HCT116 (cell line): ENCODE results near the gene ADGRL3. TPM values are rescaled to one million over a fixed set of nuclear protein-coding genes. Genes with fewer than 3 reads are reported as not detected.
"Not testable (repeated sequence)": the region's sequence is repeated elsewhere in the genome, so short reads cannot be mapped to it uniquely, and the experiment has no call there.

ENCODE experiments used
- ATAC-seq: fragments of 200-7000 bp; cut with Tn5 transposase; 2 replicates; pipeline ENCODE4 v1.9.1; 2020; ENCODE audit warnings: mild to moderate bottlenecking, moderate library complexity
- BruUV-seq: library from RNA; stranded (reverse); fragments of 400-500 nt; replicated peaks from 2 replicates; lab custom pipeline; 2021; lab: Mats Ljungman, UMichigan
- CTCF ChIA-PET: fragments of 300-600 bp; sonication (Branson Sonifier 250); formaldehyde crosslinking; loops from one replicate; lab custom pipeline; 2021; ENCODE audit warnings: antibody characterized with exemption; lab: Charles Lee
- POLR2A ChIA-PET: fragments of 300-600, 350-600 bp; sonication (Branson Sonifier 250); formaldehyde crosslinking; loops from one replicate; lab custom pipeline; 2021; ENCODE audit warnings: antibody characterized with exemption; lab: Charles Lee
- RAD21 ChIA-PET, 2 experiments: fragments of 300-600 bp; sonication (Branson Sonifier 250); formaldehyde crosslinking; loops; one replicate each; lab custom pipeline; 2023; ENCODE audit warnings: low total read pairs in 2 of 2; ENCODE audit not compliant: uncharacterized antibody in 2 of 2, unreplicated experiment in 2 of 2, low non-redundant PET in 1 of 2; lab: Charles Lee
- DNase-seq: peaks from one replicate; pipeline ENCODE4 v3.0.0-alpha.2; 2010; ENCODE audit warnings: low read depth, low spot score
- H2AFZ ChIP-seq: fragments of 200-600 bp; shearing (Covaris generic), sonication (generic); 2 replicates; pipeline ENCODE4 v1.6.1; 2017; ENCODE audit warnings: low read depth, mixed run types, mixed read lengths, antibody characterized with exemption, low read length; ENCODE audit not compliant: poor library complexity, severe bottlenecking
- H3K27ac ChIP-seq: 2 replicates; pipeline ENCODE4 v1.5.1; 2012; ENCODE audit warnings: low read depth, low read length
- H3K27me3 ChIP-seq: fragments of 200-600 bp; sonication (generic); 2 replicates; pipeline ENCODE4 v1.6.1; 2016; ENCODE audit warnings: mixed run types, low read length, mixed read lengths; ENCODE audit not compliant: insufficient read depth
- H3K36me3 ChIP-seq, 2 experiments: fragments of 200-500 bp in 1 of 2; fragments of 200-600 bp in 1 of 2; sonication (Bioruptor generic) in 1 of 2; sonication (generic) in 1 of 2; 2 replicates each; pipeline versions ENCODE4 v1.5.1 to v1.6.1; 2014 to 2016; ENCODE audit warnings: low read length in 2 of 2, inconsistent platforms in 1 of 2, mixed read lengths in 1 of 2, mixed run types in 1 of 2; ENCODE audit not compliant: insufficient read depth in 2 of 2, control insufficient read depth in 1 of 2
- H3K4me1 ChIP-seq, 2 experiments: fragments of 200-600 bp in 1 of 2; sonication (generic) in 1 of 2; 2 replicates each; pipeline versions ENCODE4 v1.5.1 to v1.6.1; 2012 to 2017; ENCODE audit warnings: low read length in 2 of 2, inconsistent platforms in 1 of 2, mild to moderate bottlenecking in 1 of 2, mixed read lengths in 1 of 2, mixed run types in 1 of 2, moderate library complexity in 1 of 2; ENCODE audit not compliant: insufficient read depth in 2 of 2, control insufficient read depth in 1 of 2
- H3K4me2 ChIP-seq: fragments of 200-600 bp; sonication (generic); 2 replicates; pipeline ENCODE4 v1.6.1; 2017; ENCODE audit warnings: mixed run types, low read length, mixed read lengths
- H3K4me3 ChIP-seq, 2 experiments: fragments of 200-600 bp in 1 of 2; sonication (generic) in 1 of 2; replicated peaks in 1 of 2; 2 replicates each; pipeline ENCODE4 v1.5.1; 2011 to 2016; ENCODE audit warnings: low read length in 2 of 2, control low read depth in 1 of 2, low read depth in 1 of 2, mild to moderate bottlenecking in 1 of 2, mixed read lengths in 1 of 2, mixed run types in 1 of 2
- H3K79me2 ChIP-seq: fragments of 200-600 bp; sonication (generic); 2 replicates; pipeline ENCODE4 v1.6.1; 2017; ENCODE audit warnings: mild to moderate bottlenecking, mixed run types, low read length, moderate library complexity, mixed read lengths; ENCODE audit not compliant: insufficient read depth
- H3K9ac ChIP-seq: fragments of 200-600 bp; sonication (generic); 2 replicates; pipeline ENCODE4 v1.6.1; 2016; ENCODE audit warnings: low read length, mixed read lengths
- H3K9me2 ChIP-seq: fragments of 200-600 bp; sonication (generic), shearing (Covaris generic); 2 replicates; pipeline ENCODE4 v1.6.1; 2017; ENCODE audit warnings: mixed run types, mild to moderate bottlenecking, moderate library complexity; ENCODE audit not compliant: insufficient read depth
- H3K9me3 ChIP-seq, 2 experiments: fragments of 200-500 bp in 1 of 2; fragments of 200-600 bp in 1 of 2; sonication (Bioruptor generic) in 1 of 2; sonication (generic) in 1 of 2; 2 replicates each; pipeline ENCODE4 v1.6.1; 2014 to 2017; ENCODE audit warnings: low read length in 2 of 2, mixed read lengths in 2 of 2, inconsistent platforms in 1 of 2, low read depth in 1 of 2, mild to moderate bottlenecking in 1 of 2, mixed run types in 1 of 2, moderate library complexity in 1 of 2; ENCODE audit not compliant: control insufficient read depth in 1 of 2, insufficient read depth in 1 of 2
- H4K20me1 ChIP-seq: fragments of 200-600 bp; sonication (generic), shearing (Covaris generic); 2 replicates; pipeline ENCODE4 v1.6.1; 2017; ENCODE audit warnings: mixed run types, mild to moderate bottlenecking, moderate library complexity; ENCODE audit not compliant: insufficient read depth
- CEBPB ChIP-seq: IDR thresholded peaks from 2 replicates; pipeline ENCODE4 v1.6.1; 2012; ENCODE audit warnings: low read depth
- ELF1 ChIP-seq: IDR thresholded peaks from 2 replicates; pipeline ENCODE4 v1.6.1; 2012; ENCODE audit warnings: low read depth, borderline replicate concordance
- EZH2phosphoT487 ChIP-seq: fragments of 200-600 bp; IDR thresholded peaks from 2 replicates; pipeline ENCODE4 v1.6.1; 2018; ENCODE audit warnings: antibody characterized with exemption, borderline replicate concordance
- FOSL1 ChIP-seq: IDR thresholded peaks from 2 replicates; pipeline ENCODE4 v1.6.1; 2012; ENCODE audit warnings: low read depth
- POLR2A ChIP-seq: IDR thresholded peaks from 2 replicates; pipeline ENCODE4 v1.7.0; 2011; ENCODE audit warnings: borderline replicate concordance; ENCODE audit not compliant: insufficient read depth, insufficient read length; ENCODE audit errors: extremely low read depth
- RAD21 ChIP-seq: IDR thresholded peaks from 2 replicates; pipeline ENCODE4 v1.6.1; 2012; ENCODE audit warnings: low read depth, mild to moderate bottlenecking
- SIN3A ChIP-seq: IDR thresholded peaks from 2 replicates; pipeline ENCODE4 v1.6.1; 2012; ENCODE audit warnings: low read depth
- SP1 ChIP-seq: IDR thresholded peaks from 2 replicates; pipeline ENCODE4 v1.6.1; 2012; ENCODE audit warnings: low read depth
- YY1 ChIP-seq: IDR thresholded peaks from 2 replicates; pipeline ENCODE4 v1.6.1; 2011; ENCODE audit warnings: low read length, low read depth, moderate library complexity, mild to moderate bottlenecking; ENCODE audit not compliant: insufficient replicate concordance; ENCODE audit errors: extremely low read depth
- ZNF274 ChIP-seq: fragments of 200-500 bp; sonication (Bioruptor generic); IDR thresholded peaks from 2 replicates; pipeline ENCODE4 v1.6.1; 2014; ENCODE audit warnings: mild to moderate bottlenecking, low read depth, low read length, inconsistent platforms
- intact Hi-C: fragments of 100-400 bp; cut with micrococcal nuclease; formaldehyde crosslinking; loops from 2 replicates; pipeline ENCODE4 v1.10.0; 2022
- total RNA-seq: library from RNA; stranded (reverse); gene quantifications from one replicate; pipeline ENCODE4 v1.2.1, GENCODE V29; 2021; ENCODE audit not compliant: unreplicated experiment
- TF ChIP-seq, protein P1 (sequence below): IDR thresholded peaks from 2 replicates; pipeline ENCODE4 v1.6.1; 2012; ENCODE audit warnings: low read depth
- TF ChIP-seq, protein P2 (sequence below): IDR thresholded peaks from 2 replicates; pipeline ENCODE4 v1.6.1; 2012

ADGRL3 gene
- total RNA-seq, 1 experiment from 2014 or later = not detected

GRCh38 chr4:61507091-61507490 lies 307.0 kb downstream of the ADGRL3 start:
- Histone ChIP-seq H3K4me1 (no peaks in the 10 kb centered on the region), H2AFZ (no peak overlapping the region), H3K36me3 (no peaks in the 10 kb centered on the region), H3K79me2 (no peaks in the 10 kb centered on the region), H3K27ac (no peak overlapping the region), H3K4me3 (no peak overlapping the region), H3K27me3 (no peaks in the 10 kb centered on the region), H4K20me1 (no peaks in the 10 kb centered on the region), H3K9ac (no peak overlapping the region), H3K9me2 (no peaks in the 10 kb centered on the region), H3K9me3 (peaks cover 5 to 7% of the 10 kb centered on the region in 2 experiments; a peak in 2 of 4 replicates), H3K4me2 (no peak overlapping the region)
- intact Hi-C loops = no loop called here
- ChIA-PET CTCF (no interaction called here), RAD21 (no interaction called here), POLR2A (no interaction called here)
- TF ChIP-seq SIN3A (no peak), SP1 (no peak), RAD21 (no peak), FOSL1 (no peak), ELF1 (no peak), POLR2A (no peak), EZH2phosphoT487 (no peak), CEBPB (no peak), YY1 (no peak), ZNF274 (no peak)
- TF ChIP-seq, protein P1, sequence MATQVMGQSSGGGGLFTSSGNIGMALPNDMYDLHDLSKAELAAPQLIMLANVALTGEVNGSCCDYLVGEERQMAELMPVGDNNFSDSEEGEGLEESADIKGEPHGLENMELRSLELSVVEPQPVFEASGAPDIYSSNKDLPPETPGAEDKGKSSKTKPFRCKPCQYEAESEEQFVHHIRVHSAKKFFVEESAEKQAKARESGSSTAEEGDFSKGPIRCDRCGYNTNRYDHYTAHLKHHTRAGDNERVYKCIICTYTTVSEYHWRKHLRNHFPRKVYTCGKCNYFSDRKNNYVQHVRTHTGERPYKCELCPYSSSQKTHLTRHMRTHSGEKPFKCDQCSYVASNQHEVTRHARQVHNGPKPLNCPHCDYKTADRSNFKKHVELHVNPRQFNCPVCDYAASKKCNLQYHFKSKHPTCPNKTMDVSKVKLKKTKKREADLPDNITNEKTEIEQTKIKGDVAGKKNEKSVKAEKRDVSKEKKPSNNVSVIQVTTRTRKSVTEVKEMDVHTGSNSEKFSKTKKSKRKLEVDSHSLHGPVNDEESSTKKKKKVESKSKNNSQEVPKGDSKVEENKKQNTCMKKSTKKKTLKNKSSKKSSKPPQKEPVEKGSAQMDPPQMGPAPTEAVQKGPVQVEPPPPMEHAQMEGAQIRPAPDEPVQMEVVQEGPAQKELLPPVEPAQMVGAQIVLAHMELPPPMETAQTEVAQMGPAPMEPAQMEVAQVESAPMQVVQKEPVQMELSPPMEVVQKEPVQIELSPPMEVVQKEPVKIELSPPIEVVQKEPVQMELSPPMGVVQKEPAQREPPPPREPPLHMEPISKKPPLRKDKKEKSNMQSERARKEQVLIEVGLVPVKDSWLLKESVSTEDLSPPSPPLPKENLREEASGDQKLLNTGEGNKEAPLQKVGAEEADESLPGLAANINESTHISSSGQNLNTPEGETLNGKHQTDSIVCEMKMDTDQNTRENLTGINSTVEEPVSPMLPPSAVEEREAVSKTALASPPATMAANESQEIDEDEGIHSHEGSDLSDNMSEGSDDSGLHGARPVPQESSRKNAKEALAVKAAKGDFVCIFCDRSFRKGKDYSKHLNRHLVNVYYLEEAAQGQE = no peak
- TF ChIP-seq, protein P2, sequence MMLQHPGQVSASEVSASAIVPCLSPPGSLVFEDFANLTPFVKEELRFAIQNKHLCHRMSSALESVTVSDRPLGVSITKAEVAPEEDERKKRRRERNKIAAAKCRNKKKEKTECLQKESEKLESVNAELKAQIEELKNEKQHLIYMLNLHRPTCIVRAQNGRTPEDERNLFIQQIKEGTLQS = no peak
- no peak for ATAC-seq
- DNase-seq = no peak
- no TSS peak for BruUV-seq

DNA sequence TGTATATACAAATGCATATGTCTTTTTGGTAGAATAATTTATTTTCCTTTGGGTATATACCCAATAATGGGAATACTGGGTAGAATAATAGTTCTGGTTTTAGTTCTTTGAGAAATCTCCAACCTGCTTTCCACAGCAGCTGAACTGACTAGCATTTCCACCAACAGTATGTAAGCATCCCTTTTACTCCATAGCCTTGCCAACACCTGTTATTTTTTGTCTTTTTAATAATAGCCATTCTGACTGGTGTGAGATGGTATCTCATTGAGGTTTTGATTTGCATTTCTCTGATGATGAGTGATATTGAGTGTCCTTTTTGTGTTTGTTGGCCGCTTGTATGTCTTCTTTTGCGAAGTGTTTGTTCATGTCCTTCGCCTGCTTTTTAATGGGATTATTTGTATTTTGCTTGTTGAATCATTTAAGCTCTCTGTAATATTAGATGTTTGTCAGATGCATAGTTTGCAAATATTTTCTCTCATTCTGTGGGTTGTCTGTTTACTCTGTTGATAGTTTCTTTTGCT lies 309.7 kb downstream of the ADGRL3 start:
- BruUV-seq, CTCF ChIA-PET: not testable (repeated sequence)

More for the DNA sequence above, 309.7 kb downstream of the ADGRL3 start:
- H2AFZ ChIP-seq, H3K27me3 ChIP-seq, H4K20me1 ChIP-seq, H3K27ac ChIP-seq, H3K9me3 ChIP-seq, H3K9ac ChIP-seq, H3K4me3 ChIP-seq, RAD21 ChIA-PET, ATAC-seq, POLR2A ChIA-PET, H3K36me3 ChIP-seq, H3K4me1 ChIP-seq, H3K4me2 ChIP-seq, H3K9me2 ChIP-seq, intact Hi-C loops, DNase-seq, H3K79me2 ChIP-seq: not testable (repeated sequence)
